IPS-NIHi7 (cell line): ENCODE data around the gene PRRT2.
"Not testable (repeated sequence)": the region's sequence is repeated elsewhere in the genome, so short reads cannot be mapped to it uniquely, and the experiment has no call there.

ENCODE experiments used
- DNase-seq: peaks from one replicate; pipeline ENCODE4 v3.0.0; 2012; ENCODE audit warnings: mixed read lengths; ENCODE audit errors: extremely low spot score

The PRRT2 gene

DNA sequence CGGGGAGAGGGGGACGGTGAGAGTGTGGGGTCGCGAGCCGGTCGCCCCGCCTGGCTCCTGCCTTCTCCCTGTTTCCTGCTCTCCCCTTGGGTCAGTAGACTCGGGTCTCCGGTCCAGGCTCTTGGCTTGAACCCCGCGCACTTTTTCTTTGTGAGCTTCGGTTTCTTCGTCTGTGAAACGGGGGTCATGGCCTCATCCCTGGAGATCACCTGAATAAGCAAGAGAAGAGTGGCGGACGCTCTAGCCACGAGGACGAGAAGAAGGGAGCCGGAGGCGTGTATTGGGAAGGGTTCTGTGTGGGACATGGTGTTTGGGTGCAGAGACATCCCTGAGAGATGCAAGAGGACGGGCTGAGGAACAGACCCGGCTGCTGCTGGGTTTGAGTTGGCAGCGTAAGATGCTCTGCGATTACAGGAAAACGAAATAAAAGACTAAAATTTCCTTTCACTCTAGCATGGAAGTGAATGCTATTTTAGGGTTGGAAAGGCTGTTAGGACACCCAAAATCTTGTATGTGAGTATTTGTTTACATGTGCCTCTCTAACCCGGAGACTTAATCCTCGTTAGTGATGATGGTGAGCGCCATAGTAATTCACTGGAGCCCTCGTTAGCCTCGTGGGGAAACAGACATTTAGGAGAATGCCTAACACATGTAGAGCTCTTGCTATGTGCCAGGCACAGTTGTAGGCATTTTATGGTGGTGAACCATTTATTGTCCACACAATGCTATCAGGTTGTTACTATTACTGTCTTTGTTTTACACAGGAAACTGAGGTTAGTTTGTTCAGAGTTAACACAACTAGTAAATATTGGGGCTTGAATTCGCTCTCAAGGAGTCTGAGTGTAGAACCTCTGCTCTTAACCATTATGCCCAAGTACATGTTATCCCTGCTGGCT is 20.8 kb upstream of the PRRT2 start:
- no peak for DNase-seq

DNA sequence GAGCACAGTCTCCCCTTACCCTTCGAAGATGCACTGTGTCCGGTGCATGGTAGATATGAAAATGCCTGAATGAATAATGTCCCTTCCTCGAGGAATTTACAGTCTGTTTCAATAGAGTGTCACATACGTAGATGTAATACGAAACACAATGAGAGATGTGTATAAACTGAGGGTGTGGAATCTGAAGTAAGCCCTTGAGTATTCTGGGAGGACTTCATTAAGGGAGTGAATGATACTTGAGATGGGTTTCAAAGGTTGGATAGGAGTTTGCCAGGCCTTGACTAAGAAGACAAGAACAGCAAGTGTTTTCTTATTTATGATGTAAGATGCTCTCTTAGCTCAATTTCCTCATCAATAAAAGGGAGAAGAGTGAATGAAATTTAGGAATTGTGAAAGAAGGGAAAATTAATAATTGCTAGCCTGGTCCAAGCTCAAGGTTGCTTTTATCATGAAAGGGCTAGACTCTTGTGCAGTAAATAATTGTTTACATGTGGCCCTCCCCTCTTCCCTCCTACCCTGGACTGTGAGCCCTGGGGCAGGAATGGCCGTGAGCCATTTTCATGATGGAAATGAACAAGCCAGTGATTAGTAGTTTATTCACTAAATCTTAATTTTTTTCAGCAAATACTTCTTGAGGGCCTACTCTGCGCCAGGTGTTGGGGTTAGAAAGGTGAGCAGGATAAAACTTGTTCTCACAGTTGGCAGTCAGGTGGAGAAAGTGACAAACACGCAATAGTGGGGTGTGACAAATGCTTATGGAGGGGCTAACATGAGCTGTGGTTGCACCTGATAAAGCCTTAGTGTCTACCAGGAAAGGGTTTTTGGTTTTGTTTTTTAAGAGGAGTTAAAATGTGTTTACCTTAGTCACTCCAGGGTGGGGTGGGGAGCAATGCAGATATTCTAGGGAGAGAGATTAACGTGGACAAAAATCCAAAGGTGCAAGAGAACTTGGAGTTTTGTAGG is 19.9 kb upstream of the PRRT2 start:
- no peak for DNase-seq

DNA sequence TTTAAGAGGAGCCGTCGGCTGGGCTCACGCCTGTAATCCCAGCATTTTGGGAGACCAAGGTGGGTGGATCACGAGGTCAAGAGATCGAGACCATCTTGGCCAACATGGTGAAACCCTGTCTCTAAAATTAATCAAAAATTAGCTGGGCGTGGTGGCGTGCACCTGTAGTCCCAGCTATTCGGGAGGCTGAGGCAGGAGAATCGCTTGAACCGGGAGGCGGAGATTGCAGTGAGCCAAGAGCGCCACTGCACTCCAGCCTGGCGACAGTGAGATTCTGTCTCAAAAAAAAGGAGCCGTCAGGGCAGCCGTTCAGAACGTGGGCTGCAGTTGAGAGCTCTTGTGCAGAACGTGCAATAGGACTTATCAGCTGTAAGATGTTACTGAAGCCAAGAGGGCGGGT is 18.8 kb upstream of the PRRT2 start:
- DNase-seq = not testable (repeated sequence)

DNA sequence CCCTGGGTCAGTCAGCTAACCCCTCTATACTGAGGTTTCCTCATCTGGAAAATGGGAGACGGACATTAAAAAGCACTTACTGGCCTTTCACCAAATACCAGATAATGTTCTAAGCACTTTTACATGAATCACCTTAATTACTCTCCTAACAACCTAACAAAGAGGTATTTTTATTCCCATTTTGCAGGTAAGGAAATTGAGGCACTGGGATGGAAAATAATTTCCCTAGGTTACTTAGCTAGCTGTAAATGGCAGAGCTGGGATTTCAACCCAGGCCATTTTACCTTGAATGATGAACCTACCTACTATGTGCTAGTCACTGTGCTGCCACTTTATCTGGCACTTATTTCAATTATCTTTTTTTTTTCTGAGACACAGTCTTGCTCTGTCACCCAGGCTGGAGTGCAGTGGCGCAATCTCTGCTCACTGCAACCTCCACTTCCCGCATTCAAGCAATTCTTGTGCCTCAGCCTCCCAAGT is 17.7 kb upstream of the PRRT2 start:
- no peak for DNase-seq

DNA sequence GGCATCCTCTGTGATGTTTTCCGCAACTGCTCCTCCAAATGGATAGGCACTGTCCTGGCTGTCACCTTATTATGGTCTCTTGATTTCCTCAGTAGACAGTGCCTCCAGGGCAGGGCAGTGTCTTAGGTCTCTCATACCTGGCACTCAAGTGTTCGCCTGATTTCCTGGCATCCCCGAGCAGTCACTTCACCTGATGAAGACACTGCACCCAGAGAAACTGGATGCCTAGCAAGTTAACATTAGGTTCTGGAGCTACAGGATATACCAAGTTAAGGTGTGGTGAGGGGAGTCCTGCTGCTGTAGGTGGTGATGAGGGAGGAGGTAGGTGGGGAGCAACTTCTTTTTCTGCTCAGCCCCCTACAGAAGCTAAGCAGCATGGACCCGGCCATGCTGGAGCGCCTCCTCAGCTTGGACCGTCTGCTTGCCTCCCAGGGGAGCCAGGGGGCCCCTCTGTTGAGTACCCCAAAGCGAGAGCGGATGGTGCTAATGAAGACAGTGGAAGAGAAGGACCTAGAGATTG is 9.5 kb upstream of the PRRT2 start:
- no peak for DNase-seq

DNA sequence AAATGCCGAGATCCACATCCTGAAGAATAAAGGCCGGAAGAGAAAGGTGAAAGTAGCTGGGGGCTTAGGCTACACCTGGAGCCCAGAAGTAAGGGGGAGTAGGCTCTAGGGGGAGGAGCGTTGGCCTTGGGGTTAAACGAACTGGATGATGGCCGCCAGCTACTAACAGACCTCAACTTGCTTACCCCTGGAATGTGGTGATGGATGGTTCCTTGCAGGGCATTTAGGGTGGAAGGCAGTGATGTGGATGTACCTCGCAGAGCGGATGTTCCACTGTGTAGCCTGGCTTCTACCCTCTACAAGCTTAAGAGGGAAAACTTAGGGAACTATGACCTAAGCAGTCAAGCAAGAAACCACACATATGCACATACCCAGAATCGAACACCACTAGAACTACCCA is 8.0 kb upstream of the PRRT2 start:
- no peak for DNase-seq

DNA sequence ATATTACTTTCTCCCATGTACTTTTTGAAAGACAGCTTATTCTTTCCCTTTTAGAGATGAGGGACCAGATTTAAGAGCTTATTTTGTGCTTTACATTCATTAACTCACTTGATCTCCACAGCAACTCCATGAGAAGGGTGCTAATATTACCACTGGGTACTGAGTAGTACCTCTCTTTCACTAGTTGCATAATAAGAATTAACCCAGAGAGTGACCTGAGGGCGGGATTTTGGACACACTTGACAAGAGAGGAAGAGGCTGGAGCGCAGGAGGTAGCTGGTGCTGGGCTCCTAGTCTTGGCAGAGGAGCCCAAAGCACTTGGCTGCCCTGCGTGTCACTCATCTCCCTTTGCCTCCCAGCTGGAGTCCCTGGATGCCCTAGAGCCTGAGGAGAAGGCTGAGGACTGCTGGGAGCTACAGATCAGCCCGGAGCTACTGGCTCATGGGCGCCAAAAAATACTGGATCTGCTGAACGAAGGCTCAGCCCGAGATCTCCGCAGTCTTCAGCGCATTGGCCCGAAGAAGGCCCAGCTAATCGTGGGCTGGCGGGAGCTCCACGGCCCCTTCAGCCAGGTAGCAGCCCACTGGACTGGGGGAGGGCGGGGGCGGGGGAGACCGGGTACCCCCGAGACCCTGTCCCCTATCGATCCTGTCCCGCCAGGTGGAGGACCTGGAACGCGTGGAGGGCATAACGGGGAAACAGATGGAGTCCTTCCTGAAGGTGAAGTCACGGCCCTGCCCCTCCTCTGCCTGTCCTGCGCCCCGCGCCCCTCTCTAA is 7.3 kb upstream of the PRRT2 start:
- no peak for DNase-seq

DNA sequence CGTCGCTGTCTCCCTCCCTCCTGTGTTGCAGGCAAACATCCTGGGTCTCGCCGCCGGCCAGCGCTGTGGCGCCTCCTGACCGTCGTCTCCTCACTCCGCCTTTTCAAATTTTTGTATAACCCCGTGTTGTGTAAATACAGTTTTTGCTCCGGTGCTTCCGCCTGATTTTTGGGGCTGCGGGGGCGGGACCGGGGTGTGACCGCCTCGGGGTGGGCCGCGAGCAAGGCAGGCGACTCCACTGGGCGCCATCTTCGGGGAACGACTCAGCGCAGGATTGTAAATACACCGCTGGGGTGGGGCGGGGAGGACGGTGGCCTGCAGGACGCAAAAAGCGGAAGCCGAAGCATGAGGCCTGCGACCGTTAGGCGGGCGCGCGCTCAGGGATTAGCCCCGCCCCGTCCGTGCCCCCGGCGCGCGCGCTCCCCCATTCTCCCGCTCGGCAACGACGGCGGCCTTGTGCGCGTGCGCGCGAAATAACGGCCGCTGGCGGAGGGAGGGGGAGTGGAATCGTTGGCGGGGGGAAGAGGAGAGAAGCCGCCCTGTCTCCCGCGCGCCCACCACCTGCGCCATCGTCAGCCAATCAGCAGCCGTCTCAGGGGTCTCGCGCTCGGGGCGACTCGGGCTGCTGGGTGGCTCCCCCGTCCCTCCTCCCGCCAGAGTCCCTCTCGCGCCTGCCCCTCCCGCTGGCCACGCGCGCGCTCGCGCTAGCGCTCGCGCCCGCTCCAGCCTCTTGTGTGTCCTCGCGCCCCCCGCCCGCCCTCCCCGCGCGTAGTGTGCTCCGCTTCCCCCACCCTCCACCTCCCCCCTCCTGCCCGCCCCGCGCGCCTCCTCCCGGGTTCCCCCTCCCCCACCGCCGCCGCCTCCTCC is 6.5 kb upstream of the PRRT2 start:
- peak; percentile 95 for DNase-seq

DNA sequence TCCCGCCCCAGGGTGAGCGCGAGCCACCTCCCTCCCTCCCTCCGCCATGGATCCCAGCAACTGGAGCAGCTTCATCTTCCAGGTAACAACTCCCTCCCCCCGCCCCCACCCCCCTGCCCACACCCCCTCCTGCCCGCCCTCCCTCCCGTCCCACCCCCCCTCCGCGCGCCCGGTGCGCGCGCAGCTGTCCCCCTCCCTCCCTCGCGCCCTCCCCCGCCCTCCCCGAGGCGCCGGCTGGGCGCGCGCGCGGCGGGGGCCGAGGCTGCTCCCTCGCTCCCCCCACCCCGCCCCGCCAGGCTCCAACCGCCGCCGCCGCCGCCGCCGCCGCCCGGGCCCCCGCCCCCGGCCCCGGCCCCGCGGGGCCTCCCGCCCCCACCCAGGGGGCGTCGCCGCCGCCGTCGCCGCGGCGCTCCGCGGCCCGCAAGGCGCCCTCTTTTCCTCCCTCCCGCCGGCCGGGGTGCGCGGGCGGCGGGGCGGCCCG is 5.9 kb upstream of the PRRT2 start, which contains the start of gene MAZ:
TSS of gene MAZ (plus strand) at position 431 of the 481 bp plus-strand sequence. CDS start 173 bp downstream, outside the sequence.
- no peak for DNase-seq

DNA sequence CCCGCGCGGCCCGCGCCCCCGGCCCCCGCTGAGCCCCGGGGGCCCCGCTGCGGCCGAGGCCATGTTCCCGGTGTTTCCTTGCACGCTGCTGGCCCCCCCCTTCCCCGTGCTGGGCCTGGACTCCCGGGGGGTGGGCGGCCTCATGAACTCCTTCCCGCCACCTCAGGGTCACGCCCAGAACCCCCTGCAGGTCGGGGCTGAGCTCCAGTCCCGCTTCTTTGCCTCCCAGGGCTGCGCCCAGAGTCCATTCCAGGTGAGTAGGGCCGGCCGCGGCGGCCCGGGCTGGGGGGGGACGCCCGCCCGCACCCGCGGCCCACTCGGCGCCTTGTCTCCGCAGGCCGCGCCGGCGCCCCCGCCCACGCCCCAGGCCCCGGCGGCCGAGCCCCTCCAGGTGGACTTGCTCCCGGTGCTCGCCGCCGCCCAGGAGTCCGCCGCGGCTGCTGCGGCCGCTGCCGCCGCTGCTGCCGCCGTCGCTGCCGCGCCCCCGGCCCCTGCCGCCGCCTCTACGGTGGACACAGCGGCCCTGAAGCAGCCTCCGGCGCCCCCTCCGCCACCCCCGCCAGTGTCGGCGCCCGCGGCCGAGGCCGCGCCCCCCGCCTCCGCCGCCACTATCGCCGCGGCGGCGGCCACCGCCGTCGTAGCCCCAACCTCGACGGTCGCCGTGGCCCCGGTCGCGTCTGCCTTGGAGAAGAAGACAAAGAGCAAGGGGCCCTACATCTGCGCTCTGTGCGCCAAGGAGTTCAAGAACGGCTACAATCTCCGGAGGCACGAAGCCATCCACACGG is 5.2 kb upstream of the PRRT2 start:
- DNase-seq = no peak

DNA sequence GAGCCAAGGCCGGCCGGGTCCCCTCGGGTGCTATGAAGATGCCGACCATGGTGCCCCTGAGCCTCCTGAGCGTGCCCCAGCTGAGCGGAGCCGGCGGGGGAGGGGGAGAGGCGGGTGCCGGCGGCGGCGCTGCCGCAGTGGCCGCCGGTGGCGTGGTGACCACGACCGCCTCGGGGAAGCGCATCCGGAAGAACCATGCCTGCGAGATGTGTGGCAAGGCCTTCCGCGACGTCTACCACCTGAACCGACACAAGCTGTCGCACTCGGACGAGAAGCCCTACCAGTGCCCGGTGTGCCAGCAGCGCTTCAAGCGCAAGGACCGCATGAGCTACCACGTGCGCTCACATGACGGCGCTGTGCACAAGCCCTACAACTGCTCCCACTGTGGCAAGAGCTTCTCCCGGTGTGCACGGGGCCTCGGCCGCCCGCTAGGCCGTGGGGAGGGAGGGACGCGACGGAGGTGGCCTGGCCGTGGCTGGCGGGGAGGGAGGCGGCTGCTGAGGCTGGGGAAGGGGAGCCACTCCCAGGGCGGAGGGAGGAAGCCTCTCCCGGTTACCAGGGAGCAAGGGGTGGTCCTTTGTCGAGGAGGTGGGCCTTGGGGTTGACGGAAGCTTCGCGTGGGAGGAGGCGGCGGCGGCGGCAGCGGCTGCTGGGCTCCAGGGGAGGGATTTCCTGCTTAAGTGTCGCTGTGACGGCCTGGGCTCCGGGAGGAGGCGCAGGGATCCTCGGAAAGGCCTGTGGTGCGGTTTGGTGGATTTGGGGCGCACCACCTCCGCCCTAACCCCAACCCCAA is 4.4 kb upstream of the PRRT2 start:
- DNase-seq = peak; percentile 62

DNA sequence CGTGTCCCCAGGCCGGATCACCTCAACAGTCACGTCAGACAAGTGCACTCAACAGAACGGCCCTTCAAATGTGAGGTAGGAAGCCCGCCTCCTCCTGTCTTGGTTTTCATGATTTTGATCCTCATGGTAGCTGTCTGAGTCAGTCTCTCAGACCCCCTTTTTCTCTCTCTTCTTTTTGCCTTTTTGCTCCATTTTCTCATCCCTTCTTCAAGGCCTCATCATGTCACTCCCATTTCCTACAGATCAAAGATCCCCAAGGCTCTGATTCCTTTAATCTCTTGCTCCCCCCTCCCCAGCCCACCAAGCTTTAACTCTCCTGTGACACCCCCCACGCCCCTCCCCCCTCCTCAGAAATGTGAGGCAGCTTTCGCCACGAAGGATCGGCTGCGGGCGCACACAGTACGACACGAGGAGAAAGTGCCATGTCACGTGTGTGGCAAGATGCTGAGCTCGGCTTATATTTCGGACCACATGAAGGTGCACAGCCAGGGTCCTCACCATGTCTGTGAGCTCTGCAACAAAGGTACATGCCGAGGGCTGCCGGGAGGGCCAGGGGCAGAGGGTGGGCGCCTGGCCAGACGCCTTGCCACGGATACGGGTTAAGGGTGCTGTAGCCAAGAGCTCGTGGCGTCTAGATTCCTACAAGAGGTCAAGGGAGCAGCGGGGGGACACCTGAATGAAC is 3.6 kb upstream of the PRRT2 start:
- DNase-seq = no peak

DNA sequence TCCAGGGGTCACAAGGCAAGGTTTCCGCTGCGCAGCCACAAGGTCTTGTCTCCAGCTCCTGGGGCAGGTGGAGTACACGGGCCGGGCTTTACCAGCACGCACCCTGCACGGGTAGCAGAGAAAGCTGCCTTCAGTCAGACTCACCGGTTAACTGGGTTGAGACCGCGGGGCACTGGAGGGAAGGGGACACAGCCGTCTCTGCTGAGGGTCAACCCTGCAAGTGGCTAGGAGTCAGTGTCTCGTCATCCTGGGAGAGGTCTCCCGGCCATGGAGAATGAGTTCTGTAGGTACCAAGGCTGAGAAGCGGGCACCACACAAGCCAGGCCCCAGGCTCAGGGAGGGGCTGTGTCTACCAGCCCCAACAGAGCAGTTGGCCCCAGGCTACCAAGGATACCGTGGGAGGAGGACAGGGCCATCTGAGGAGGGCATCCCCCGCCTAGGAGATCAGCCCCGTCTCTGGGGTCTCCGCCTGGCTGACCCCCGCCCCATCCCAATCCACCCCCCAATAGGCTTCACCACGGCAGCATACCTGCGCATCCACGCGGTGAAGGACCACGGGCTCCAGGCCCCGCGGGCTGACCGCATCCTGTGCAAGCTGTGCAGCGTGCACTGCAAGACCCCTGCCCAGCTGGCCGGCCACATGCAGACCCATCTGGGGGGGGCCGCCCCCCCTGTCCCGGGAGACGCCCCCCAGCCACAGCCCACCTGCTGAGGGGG is 2.8 kb upstream of the PRRT2 start:
- no peak for DNase-seq

DNA sequence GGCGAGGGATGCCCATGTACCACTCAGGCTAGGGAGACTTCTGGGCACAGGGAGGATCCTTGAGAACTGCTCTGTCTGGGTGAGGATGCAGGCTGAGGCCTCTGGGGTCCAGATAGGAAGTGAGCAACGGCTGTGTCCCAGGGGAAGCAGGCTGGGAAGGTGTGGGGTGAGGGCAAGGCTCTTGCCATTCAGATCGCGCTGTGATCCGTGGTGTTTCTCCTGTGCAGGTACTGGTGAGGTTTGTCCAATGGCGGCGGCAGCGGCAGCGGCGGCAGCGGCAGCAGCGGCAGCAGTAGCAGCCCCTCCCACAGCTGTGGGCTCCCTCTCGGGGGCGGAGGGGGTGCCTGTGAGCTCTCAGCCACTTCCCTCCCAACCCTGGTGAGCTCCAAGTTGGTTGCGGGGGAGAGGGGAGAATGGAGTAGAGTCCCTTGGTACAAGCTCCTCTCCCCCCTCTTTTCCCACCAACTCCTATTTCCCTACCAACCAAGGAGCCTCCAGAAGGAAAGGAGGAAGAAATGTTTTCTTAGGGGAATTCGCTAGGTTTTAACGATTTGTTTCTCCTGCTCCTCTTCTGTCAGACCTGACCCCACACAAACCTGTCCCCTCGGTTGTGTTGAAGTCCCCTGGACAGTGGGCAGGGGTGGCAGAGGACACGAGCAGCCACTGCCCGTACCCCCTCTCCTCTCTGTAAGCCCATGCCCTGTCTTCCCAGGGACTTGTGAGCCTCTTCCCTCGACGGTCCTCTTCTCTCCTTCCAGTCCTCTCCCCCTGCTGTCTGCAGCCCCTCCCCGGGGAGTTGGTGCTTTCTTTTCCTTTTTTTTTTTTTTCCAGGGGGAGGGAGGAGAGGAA is 1.9 kb upstream of the PRRT2 start:
- DNase-seq = no peak

DNA sequence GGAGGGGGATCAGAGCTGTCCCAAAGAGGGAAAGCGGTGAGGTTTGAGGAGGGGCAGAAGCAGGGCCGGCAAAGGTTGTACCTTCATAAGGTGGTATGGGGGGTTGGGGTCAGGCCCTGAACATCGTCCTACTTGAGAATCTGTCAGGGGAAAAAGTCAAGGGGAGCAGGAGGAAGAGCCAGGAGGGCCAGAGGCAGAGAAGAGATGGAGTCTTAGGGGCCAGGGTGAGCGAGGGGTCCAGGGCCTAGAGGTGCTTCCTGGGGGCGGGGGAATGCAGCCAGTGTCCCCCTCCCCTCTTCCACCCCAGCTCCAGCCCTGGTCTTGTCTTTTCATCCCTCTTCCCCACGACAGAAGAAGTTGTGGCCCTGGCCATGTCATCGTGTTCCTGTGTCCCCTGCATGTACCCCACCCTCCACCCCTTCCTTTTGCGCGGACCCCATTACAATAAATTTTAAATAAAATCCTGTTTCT is 1.3 kb upstream of the PRRT2 start:
- DNase-seq = no peak
